COLO829 (cell line): ENCODE results near the gene CTNNBL1.
A peak's percentile ranks its signal among the peaks of the same experiment; 100 is the strongest.
"Not testable (repeated sequence)": the region's sequence is repeated elsewhere in the genome, so short reads cannot be mapped to it uniquely, and the experiment has no call there.

Experiments used
- DNase-seq: peaks from one replicate; pipeline ENCODE4 v3.0.0; 2012; ENCODE audit warnings: low spot score

CTNNBL1 gene, protein sequence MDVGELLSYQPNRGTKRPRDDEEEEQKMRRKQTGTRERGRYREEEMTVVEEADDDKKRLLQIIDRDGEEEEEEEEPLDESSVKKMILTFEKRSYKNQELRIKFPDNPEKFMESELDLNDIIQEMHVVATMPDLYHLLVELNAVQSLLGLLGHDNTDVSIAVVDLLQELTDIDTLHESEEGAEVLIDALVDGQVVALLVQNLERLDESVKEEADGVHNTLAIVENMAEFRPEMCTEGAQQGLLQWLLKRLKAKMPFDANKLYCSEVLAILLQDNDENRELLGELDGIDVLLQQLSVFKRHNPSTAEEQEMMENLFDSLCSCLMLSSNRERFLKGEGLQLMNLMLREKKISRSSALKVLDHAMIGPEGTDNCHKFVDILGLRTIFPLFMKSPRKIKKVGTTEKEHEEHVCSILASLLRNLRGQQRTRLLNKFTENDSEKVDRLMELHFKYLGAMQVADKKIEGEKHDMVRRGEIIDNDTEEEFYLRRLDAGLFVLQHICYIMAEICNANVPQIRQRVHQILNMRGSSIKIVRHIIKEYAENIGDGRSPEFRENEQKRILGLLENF

DNA sequence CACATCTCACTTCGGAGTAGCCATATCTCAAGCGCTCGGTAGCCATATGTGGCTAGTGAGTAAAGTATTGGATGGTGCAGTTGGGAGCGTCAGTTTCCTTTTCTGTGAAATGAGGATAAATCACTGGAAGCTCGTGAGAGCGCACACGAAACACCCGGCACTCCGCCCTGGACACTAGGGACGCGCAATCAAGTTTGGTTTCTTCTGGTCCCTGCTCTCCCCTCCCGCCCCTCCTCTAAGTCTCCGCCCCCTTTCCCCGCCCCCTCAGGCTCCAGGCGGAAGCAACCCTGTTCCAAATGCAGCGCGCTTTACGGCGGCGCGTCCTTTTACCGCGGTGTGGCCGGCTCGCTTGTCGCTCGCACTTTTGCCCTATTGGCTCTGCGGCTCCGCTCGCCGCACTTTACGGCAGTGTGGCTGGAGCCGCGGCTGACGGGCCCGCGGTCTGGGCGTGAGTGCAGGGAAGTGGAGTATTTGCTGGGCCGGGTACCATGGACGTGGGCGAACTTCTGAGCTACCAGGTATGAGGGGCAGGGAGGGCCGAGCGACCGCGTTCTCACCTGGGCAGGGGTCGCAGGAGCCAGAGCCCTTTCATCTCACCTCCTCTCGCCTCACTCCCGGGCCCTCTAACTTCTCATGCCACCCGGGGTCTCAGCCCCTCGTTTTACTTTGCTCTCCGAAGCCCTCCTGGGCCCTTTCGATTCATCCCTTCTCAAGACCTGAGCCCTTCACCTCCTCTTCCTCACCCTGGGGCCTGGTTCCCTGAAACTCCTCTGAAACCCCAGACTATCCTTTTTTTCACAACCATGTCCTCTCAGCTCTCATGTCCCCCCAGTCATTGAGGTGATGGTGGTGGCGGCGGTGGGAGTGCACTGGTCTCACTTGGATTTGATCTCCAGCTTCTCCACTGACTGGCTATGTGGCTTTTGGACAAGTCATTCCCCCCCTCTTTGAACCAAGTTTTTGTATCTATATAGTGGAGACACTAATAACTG lies at the start of gene CTNNBL1:
Gene CTNNBL1 (plus strand): TSS at position 396 of the 992 bp plus-strand sequence. CDS start 93 bp downstream, at position 489.
- peak; percentile 92 for DNase-seq

DNA sequence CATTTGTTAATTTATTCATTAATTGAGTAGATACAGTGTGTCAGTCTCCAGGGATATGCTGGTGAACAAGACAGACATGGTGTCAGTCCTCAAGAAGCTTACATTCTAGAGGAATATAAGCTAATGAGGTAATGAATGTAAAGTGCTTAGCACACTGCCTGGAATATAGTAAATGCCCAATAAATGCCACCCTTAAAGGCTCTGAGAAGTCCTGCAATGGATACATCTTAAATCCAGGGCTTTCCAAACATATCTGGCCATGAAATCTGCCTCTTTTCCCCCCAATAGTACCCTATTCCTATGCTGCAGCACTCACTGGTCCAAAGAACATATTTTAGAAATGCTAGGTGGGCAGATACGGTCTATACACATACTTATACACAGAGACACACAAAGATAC lies 49.2 kb upstream of the CTNNBL1 start:
- DNase-seq, result no peak

DNA sequence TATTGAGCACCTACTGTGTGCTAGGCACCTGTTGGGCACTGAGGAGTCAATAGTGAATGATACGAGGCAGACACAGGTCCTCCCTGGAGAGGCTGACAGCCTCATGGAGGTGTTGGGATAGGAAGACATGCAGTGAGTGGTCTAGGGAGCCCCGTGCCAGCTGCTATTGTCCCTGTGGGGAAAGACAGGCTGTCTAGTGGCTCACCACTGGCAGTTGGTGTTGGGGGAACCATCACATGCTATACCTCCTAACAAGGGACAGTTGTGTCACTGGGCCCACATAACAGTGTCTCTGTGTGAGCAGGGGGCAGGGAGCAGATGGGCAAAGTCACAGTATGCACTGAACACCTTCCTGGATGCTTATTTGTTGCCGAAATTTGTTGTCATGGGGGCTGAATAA lies 45.9 kb upstream of the CTNNBL1 start:
- DNase-seq, result no peak

DNA sequence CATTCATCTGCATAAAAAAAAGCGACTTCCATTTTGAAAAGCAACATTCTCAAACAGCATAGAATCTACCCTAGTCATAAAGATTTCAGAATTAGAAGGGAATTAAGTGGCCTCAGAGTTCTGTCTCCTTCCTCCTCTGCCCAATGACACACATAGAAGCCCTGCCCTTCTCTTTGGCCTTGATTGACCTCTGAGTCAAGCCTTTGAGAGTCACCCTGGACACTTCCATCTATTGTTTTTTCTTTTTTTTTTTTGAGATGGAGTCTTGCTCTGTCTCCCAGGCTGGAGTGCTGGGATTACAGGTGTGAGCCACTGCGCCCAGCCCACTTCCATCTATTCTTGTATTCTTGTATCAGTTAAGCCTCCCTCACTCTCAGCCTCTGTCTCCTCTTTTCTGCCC lies 44.8 kb upstream of the CTNNBL1 start:
- DNase-seq, result no peak

DNA sequence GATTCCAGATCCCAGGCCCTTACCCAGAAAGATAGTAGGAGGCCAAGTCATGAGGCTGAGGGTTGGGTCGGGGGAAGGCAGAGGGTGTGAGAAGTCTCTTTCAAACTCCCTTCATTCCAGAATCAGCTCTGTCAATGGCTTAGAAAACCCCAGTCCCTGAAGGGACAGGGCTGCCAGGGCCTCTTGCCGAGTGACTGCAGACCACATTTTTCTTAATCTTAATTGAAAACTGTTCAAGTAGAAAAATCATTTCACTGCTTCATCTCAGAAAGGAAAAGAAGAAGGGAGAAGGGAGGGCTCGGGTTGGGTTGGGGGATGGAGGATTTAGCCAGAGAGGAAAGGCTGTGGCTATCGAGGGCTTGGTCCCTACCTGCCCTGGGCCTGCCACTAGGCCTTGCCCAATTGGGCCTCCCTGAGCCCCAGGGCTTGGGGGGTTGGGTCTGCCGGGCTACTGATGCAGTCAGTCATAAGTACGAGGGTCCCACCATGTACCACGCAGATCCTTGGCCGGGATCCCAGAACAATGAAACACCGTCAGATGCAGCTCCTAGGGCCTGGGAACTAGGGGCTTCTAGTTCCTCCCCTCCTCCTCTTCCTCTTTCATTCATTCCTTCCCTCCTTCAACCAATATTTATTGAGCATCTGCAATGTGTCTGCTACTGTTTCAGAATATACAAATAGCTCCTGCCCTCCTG lies 44.0 kb upstream of the CTNNBL1 start:
- DNase-seq, result no peak

DNA sequence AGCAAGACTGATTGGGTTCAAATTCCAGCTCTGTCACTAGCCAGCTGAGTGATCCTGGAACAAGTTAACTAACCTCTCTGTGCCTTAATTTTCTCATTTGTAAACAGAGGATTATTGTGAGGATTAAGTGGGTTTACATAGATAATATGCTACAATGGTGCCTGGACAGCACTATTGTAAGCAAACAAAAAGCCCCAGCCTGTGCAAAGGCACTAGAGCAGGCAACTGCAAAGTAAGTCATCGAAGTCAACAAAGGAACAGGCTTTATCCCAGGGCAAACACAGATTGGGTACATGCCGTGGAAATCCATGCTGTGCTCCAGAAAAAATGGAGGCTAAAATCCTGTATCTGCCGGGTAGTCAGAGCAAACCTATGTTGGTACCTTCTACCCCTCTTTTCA lies 43.2 kb upstream of the CTNNBL1 start:
- no peak for DNase-seq

DNA sequence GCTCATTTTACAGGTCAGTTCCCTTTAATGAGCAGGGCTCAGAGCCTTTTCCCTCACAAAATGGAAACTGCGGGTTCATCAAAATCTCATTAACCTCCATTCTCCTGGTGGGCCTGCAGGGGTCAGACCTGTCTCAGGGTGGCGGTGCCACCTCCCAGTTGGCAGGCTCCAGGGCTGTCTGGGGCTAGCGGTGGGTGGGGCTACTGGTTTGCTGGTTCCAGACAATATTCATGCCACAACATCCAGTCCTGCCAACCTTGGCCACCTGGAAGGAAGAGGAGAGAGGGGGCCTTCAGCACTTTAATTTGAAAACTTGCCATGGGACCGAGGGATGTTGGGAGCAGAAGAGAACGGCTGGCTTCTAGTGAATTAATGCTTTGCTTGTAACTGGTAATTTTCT lies 41.9 kb upstream of the CTNNBL1 start:
- DNase-seq, result peak; percentile 42

DNA sequence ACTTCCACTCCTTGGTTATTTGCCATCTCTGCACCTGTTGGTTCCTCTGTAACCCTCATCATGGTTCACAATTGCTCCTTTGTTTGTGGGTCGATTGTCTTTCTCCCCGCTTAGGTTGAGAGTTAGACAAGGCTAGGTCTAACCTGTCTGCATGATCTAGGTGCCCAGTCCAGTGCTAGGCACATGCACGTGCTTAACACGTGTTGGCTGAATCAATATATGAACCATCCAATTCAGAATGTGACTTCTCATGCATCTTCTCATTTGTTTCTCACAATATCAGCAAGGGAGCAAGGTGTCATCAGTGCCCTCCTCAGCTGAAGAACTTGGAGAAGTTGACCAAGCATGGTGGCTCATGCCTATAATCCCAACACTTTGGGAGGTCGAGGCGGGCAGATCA lies 36.9 kb upstream of the CTNNBL1 start:
- DNase-seq, result no peak

DNA sequence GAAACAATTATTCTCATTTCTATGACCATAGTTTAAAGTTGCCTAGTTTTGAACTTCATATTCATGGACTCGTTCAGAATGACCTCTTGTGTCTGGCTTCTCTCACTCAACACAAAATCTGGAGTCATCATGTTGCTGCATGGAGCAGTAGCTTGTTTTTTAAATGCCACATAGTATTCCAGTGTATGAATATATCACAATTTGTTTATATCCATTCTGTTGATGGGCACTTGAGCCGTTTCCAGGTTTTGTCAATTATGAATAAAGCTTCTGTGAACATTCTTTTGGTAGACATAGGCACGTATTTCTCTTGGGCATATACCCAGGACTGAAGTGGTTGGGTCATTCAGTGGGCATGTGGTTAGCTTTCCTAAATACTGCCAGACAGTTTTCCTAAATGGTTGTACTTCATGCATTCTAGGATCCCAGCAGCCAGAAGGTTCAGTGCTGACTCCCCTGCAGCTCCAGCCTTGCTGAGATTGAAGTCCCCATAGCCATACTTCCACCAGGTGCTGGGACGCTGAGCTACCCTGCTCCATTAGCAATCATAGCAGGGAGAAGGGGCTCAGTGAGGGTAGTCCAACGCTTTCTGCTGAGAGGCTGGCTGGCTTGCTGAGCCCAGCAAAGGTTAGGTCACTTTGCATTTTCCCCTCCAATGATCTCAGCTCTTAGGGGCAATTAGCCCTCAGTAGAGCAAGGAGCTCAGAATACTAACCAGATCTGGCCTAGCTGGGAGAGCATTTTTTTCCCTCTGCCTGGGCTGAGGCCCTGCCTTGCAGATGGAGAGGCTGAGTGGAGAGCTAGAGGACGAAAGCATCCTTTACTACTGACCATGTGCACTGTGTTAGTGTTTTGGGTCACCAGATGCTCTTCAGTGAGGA lies 35.7 kb upstream of the CTNNBL1 start:
- no peak for DNase-seq

DNA sequence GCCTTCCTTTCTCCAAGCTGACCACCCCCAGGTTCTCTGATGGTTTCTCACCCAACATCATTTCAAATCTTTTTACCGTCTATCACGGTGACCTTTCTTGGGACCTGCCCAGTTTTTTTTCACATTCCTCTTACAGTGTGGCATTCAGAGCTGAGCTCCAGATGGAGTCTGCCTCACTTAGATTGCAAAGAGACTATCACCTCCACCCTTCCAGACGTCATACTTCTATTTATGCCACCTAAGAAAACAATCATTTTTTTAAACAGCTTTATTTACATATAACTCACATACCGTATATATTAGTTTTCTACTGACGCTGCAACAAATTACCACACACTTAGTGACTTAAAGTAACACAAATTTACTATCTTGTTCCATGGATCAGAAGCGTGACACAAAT lies 32.3 kb upstream of the CTNNBL1 start:
- no peak for DNase-seq

DNA sequence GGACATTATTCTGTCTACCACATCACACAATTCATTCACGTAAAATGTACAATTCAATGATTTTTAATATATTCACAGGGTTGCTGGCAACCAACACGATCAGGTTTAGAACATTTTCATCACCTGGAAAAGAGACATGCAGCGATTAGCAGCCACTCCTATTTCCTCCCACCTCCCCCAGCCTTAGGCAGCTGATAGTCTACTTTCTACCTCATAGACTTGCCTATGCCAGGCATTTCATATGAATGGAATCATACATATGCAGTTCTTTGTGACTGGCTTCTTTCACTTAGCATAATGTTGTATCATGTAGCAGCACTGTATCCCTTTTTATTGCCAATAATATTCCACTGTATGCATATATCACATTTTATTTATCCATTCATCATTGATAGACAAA lies 31.5 kb upstream of the CTNNBL1 start:
- no peak for DNase-seq

DNA sequence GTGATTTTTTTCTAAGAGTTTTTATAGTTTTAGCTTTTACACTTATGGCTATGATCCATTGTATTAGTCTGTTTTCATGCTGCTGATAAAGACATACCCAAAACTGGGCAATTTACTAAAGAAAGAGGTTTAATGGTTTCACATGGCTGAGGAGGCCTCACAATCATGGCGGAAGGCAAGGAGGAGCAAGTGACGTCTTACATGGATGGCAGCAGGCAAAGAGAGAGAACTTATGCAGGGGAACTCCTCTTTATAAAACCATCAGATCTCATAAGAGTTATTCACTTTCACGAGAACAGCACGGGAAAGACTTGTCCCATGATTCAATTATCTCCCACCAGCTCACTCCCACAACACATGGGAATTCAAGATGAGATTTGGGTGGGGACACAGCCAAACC lies 29.2 kb upstream of the CTNNBL1 start:
- DNase-seq, result not testable (repeated sequence)

DNA sequence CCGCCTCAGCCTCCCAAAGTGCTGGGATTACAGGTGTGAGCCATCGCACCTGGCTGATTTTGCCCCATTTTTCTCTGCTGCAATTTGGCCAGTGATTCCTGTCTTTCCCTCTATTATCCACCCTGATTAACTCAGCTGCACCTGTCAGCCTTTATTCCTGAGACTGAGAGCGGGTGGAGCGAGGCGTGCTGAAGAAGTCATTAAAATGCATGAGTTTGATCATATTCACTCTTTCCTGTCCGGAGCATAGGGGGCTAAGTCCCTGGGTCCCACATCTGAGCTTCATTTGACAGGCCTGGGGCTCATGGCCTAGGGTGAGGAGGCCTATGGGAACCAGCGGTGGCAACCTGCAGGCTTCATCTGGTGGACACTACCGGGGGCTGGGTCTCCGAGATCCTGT lies 25.7 kb upstream of the CTNNBL1 start:
- no peak for DNase-seq

DNA sequence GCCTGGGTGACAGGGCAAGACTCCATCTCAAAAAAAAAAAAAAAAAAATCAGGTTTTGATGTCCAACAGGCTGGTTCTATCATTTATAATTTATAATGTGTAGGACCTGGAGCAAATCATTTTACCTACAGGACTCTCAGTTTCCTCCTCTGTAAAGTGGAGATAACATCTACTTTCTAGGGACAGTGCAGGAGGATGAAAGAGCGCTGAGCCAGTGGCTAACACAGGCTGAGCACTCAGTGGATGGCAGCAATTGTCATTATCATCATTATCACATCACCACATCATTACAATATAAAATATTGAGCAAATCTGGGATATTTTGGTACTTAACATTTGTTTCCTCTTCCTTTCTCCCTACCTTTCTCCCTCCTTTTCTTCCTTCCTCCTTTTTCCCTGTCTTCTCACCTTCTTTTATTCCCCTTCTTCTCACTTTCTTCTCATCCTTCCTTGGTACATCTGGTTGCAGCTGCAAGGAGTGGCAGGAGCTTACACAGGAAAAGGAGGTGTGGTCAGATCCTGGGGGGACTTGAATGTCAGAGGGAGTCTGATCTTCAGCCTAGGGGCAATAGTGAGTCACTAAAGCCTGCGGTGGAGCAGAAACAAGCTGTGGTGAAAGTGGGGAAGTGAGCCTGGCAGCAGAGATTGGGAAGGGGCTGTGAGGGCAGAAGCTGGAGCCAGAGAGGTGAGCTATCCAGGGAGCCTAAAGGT lies 24.6 kb upstream of the CTNNBL1 start:
- no peak for DNase-seq

DNA sequence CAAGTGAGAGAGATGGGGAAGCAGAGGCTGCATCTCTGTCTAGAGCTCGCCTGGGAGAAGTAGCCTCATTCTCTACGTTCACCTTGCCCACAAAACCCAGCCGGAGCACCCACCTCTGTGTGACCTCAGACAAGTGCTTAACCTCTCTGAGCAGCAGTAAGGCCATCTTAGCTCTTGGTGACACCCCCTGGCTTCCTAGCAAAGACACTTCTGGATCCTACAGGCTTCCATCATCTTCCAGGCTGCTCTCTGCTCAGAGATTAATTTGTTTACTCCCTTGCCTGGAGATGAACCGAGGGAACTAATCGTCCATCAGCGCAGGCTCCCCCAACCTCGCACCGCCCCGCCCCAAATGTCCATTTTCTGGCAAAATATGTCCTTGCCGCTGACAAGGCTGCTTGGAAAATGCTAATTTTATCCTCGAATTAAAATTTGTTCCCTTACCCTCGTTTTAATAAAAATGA lies 24.0 kb upstream of the CTNNBL1 start:
- DNase-seq, result no peak

DNA sequence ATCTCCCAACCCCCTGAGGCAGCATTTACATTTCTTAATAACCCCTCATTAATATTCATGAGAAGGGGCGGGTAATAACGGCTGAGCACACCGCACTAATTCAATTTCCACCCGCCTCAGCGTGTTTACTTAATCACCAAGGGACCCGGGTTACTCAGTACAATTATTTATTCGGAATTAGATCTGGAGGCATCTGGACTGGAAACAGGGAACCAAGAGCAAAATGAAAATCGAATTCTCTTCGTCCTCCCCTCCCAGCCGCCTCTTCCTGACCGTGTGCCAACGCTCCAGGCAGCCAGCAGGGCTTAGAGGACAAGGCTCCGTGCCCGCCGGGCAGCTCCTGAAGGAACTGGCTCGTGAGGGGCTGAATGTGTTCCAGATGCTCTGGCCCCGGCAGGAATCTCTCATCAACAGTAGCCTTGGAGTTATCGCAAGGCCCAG lies 23.5 kb upstream of the CTNNBL1 start:
- DNase-seq, result no peak

DNA sequence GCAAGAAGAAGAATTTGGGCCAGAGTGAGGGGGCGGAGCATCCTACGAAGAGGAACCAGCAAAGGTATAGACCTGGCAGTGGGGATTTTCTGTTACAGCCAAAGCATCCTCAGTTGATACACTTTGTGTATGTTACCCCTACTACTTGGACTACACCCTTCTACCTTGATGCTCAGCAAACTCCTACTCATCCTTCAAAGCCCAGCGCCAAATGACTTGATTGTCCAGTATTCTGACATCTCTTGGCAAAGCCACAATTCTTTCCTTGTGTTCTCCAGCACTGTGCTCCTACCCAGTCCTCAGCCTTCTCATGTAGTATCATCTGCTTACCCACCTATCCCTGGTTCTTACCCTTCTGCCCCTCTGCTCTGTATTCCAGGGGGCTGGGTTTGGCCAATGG lies 21.7 kb upstream of the CTNNBL1 start:
- no peak for DNase-seq

DNA sequence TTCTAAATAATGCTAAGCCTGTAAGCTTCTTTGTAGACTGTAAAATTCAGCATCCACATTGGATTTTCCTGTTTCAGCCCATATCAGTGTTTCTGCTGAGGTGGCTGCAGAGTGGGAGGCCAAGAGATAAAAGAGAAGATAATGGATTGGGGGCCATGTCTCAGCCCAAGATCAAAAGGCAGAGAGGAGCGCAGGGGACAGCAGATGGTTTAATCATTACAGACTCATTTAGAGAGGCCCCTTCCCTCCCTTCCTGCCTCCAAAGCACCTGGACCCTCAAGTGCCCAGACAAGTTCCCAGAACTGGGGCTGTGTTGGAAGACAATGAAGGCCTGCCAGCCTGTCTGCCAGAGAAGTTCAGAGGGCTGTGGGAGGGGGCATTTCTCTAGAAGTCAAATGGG lies 20.4 kb upstream of the CTNNBL1 start:
- no peak for DNase-seq

DNA sequence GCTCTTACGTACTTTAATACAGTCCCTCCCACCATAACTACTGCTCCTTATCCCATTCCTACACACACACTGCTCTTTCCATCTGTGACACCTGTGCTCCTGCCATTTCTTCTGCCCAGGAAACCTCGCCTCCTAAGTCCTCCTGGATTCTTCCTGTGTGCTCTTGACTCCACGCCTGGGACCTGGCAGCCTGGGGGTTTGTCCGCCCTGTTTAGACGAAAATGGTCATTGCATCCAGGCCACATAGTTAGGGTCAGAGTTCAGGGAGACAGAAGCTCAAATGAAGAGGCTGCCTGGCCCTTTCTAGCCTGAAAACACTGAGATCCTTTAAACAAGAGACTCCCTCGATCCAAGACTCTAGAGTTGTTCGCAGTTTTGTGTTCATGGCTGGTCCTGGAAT lies 17.4 kb upstream of the CTNNBL1 start:
- no peak for DNase-seq
